ENCODE measurements around the gene SPATA24.
"Not testable (repeated sequence)": the region's sequence is repeated elsewhere in the genome, so short reads cannot be mapped to it uniquely, and the experiment has no call there.

Gene SPATA24

DNA sequence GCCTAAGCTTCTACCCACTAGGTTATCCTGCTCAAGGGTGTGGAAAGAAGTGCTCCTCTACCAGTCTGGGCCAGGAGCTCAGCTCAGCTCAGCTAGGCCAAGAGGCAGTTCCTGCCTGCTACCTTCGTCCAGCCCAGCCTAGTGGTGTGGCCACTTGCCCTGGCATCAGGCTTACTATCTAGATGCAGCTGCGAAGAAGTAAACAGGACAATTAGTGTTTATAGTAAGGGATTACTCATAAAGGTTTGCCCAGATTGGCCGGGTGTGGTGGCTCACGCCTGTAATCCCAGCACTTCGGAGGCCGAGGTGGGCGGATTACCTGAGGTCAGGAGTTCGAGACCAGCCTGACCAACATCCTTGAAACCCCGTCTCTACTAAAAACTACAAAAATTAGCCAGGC, 12.8 kb upstream of the SPATA24 start:
- DNase-seq: no peak

DNA sequence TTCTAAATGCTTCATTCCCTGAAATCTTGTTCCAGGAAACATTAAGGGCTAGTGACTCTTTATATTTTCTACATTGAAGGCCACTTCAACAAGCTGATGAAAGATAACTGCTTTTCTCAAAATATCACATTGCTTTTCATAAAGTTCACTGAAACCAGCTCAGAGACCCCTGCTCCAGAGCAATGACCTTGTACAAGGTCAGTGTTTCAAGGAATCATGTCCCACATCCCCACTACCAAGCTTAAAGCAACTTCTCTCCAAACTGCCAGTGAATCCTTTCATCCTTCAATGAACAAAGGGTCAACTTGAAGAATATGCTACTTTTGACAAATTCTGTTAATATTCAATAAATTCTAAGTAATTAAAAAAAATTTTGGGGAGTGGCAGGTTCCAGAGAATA, 12.0 kb upstream of the SPATA24 start:
- no peak for DNase-seq

GRCh38 chr5:139415221-139415861, 11.5 kb upstream of the SPATA24 start:
- DNase-seq: peak; percentile 17

GRCh38 chr5:139414581-139415130, 10.8 kb upstream of the SPATA24 start:
- no peak for DNase-seq

DNA sequence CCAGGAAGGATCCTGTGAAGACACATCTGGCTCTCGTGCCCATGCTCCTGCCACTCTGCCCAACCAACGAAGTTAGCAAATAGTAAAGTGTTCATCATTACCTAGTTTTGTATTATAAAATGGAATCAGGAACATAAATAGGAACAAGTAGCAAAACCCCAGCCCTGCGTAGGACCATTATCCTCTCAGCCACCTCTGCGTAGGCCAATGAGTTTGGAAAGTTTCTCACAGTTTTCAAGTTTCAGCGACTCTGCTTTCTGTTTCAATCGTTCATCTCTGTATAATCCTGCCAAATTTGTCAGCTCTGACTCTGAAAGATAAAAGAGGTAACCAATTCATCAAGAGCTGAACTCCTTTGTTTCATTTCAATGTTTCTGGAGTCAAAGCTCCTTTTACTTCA, 10.1 kb upstream of the SPATA24 start:
- DNase-seq: no peak

DNA sequence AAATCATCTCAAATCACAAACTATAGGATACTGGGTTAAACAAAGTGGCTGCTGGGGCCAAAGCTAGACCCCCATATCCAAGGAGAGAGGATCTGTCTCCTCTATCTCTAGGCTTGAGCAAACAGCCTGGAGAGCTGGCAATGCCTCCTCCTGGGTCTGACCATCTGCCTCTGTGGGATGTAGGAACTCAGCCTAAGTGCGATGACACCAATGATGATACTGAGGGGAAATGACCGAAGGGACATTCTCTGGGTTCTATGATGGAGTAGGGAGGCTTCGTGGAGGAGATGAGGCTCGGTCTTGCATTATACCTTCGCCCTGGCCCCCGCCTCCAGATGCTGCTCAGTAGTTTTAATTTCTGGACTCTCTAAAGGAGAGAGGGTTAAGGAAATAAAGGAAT, 9.3 kb upstream of the SPATA24 start:
- no peak for DNase-seq

- no peak for DNase-seq
Observed at GRCh38 chr5:139410993-139411828, 7.3 kb upstream of the SPATA24 start.

GRCh38 chr5:139410121-139410992, 6.5 kb upstream of the SPATA24 start:
- no peak for DNase-seq

- DNase-seq: not testable (repeated sequence)
Observed at GRCh38 chr5:139409116-139409515, 5.2 kb upstream of the SPATA24 start.

GRCh38 chr5:139408191-139408590, 4.3 kb upstream of the SPATA24 start:
- no peak for DNase-seq

GRCh38 chr5:139407517-139407916, 3.6 kb upstream of the SPATA24 start:
- DNase-seq: no peak

- no peak for DNase-seq
Observed at GRCh38 chr5:139406963-139407362, 3.1 kb upstream of the SPATA24 start.

GRCh38 chr5:139404484-139404840, 573 bp upstream of the SPATA24 start:
- no peak for DNase-seq

DNA sequence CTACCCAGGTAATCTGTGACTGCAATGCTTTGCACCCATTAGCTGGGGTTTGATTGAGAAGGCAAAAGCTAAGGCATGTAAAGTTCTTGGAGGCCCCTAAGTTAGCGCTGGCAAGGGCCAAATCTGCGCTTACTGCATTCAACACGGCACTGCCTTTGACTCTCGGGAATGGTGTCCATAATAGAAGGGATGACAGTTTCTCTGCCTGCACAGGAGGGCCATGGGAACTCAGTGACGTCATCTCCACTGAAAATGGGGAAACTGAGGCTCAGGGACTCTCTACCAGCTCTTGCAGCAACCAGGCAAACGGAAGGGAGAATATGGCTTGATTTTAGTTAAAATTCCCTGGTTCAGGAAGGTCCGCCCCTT, 487 bp downstream of the SPATA24 start:
- no peak for DNase-seq

GRCh38 chr5:139402561-139403158, 1.2 kb downstream of the SPATA24 start:
- no peak for DNase-seq

DNA sequence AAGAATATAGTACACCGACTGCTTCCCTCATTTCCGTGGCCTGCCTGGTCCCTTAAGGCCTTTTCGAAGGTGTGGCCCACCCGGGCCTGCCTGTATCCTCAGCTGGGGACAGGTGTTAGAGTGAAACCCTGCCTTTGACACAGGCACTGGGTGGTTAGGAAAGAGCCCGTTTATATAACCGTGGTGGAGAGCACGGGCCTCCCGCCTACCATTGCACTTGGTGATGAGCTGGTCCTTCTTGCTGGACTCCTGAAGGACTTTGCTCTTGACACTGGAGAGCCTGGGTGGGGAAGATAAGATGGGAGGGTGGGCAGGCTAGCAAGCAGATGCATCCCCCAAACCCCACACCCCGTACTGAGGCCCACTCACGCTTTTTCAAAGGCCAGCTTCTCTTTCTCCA, 2.3 kb downstream of the SPATA24 start:
- no peak for DNase-seq

DNA sequence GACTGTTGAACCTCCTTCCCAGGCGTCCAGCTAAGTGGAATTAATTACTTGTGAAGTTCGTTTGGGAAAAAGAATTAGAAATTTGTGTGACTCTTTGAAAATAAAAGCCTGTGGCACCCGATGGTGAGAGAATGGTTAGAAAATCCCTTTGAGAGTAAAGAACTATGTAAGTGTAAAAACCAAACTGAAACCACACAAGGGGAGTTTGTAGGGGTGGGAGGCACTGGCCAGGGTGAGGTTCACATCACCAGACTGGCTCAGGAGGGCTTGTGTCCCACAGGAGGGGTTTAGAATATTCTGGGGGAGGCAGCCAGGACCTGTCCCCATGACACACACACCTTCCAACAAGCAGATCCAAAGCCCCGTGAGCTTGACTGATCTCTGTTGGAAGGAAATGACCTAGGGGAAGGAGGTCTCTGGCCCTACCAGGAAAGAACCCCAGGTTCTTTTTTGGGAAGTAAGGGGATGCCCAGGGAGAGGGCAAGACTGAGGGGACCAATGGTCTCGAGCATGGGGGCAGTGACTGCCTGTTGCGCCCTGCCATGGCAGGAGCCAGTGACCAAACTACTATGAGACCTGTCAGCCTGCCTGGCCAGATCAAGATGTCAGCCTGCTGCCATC, 4.3 kb downstream of the SPATA24 start:
- DNase-seq: no peak

- no peak for DNase-seq
Observed at GRCh38 chr5:139397921-139398320, 6.0 kb downstream of the SPATA24 start.

- DNase-seq: no peak
Observed at GRCh38 chr5:139396691-139397090, 7.2 kb downstream of the SPATA24 start.

GRCh38 chr5:139395844-139396640, 7.8 kb downstream of the SPATA24 start:
- DNase-seq: no peak

Data from stimulated activated naive CD4-positive, alpha-beta T cell treated with Interleukin-2 at 50 U/mL for 16 hours (primary cell).